ENCODE data around the gene SP110. TPM values are rescaled to one million over a fixed set of nuclear protein-coding genes. Genes with fewer than 3 reads are reported as not detected.

Gene SP110
- total RNA-seq, 1 donor from 2014 or later = 14.8 TPM

DNA sequence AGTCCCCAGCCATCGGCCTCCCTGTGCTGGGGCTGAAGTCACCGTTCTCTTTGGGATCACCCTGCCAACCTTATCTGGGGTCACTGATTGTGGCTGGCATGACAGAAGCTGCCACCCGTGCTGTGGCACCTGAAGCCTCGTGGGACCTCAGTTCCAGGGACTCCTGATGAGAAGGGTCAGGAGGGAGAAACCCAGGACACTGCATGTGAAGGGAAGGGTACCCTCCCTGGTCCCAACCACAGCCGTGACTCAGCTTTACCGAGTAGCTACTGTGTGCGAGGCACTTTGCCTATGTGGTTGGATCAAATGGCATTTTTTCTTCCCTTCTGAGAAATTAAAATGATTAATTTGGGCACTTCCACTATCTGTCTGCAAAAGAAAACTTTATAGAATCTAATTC is 64.4 kb downstream of the SP110 start:
- Histone ChIP-seq H3K36me3 (ENCODE audit: control insufficient read depth, insufficient read depth, low read length) (no peaks in the 10 kb centered on the region), H3K4me3 (ENCODE audit: low read depth, low read length) (no peak overlapping the region), H3K27me3 (ENCODE audit: control insufficient read depth, insufficient read depth, low read length) (no peaks in the 10 kb centered on the region)
- TF ChIP-seq, protein P1, sequence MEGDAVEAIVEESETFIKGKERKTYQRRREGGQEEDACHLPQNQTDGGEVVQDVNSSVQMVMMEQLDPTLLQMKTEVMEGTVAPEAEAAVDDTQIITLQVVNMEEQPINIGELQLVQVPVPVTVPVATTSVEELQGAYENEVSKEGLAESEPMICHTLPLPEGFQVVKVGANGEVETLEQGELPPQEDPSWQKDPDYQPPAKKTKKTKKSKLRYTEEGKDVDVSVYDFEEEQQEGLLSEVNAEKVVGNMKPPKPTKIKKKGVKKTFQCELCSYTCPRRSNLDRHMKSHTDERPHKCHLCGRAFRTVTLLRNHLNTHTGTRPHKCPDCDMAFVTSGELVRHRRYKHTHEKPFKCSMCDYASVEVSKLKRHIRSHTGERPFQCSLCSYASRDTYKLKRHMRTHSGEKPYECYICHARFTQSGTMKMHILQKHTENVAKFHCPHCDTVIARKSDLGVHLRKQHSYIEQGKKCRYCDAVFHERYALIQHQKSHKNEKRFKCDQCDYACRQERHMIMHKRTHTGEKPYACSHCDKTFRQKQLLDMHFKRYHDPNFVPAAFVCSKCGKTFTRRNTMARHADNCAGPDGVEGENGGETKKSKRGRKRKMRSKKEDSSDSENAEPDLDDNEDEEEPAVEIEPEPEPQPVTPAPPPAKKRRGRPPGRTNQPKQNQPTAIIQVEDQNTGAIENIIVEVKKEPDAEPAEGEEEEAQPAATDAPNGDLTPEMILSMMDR (IDR thresholded peaks at IDR 0.05; ENCODE audit: insufficient read depth, low read length, poor library complexity, severe bottlenecking) = no peak
- DNase-seq (ENCODE audit: low read depth) = no peak

DNA sequence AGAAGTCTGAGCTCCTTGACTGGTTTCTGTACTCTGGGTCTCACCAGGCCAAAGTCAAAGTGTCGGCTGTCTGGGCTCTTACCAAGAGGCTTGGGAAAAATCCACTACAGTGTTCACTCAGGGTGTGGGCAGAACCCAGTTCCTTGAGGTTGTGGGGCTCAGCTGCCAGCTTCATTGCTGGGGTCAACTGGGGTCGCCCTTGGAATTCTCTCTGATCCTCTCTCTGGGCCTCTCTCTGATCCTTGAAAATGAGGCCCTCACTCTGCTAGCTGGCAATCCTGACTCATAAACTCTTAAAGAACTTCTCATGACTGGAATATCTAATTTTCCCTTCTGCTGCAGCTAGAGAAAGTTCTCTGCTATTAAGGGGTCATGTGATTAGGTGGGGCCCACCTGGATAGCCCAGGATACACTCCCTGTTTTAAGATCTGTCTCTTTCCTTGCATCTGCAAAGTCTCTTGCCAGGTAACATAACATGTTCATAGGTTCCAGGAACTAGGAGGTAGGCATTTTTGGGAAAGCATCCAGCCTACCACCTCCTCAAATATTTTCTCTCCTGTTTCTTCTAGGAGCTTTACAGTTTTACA is 66.3 kb downstream of the SP110 start:
- Histone ChIP-seq H3K36me3 (ENCODE audit: control insufficient read depth, insufficient read depth, low read length) (no peaks in the 10 kb centered on the region), H3K27me3 (ENCODE audit: control insufficient read depth, insufficient read depth, low read length) (no peaks in the 10 kb centered on the region), H3K4me3 (ENCODE audit: low read depth, low read length) (no peak overlapping the region)
- TF ChIP-seq, protein P1 (IDR thresholded peaks at IDR 0.05; ENCODE audit: insufficient read depth, low read length, poor library complexity, severe bottlenecking) = no peak
- no peak for DNase-seq (ENCODE audit: low read depth)

DNA sequence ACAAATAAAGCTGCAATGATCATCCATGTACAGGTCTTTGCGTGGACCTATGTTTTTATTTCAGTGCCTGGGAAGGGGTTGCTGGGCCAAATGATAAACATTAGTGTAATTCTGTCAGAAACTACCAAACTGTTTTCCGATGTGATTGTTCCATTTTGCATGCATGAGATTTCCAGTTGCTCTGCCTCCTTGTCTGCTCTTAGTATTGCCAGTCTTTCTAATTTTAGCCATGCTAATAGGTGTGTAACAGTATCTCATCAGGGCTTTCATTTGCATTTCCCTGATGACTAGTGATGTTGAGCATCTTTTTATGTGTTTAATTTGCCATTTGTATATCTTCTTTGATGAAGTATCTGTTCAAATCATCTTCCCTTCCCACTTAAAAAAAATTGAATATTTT is 67.5 kb downstream of the SP110 start:
- Histone ChIP-seq H3K27me3 (ENCODE audit: control insufficient read depth, insufficient read depth, low read length) (no peaks in the 10 kb centered on the region), H3K36me3 (ENCODE audit: control insufficient read depth, insufficient read depth, low read length) (no peaks in the 10 kb centered on the region), H3K4me3 (ENCODE audit: low read depth, low read length) (no peak overlapping the region)
- DNase-seq (ENCODE audit: low read depth) = no peak
- TF ChIP-seq, protein P1 (IDR thresholded peaks at IDR 0.05; ENCODE audit: insufficient read depth, low read length, poor library complexity, severe bottlenecking) = no peak

DNA sequence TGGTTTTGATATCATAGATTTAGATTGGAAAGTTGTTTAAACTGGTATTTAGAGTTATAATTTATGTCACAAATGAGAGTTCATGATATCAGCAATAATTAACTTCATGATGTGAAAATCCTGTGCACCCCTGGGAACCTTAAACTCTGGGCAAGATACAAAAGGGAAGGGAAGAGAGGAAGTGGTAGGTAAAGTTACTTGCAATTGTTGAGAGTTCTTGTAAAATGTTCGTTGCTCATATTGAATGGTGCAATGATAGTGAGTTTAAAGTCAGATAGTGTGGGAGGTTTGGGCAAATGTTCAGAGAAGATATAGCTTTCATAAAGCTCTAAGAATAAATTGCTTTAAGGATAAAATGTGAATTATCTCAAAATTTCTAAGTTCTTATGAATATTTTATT is 75.4 kb downstream of the SP110 start:
- H3K36me3 ChIP-seq (ENCODE audit: control insufficient read depth, insufficient read depth, low read length) = no peaks in the 10 kb centered on the region
- TF ChIP-seq, protein P1 (IDR thresholded peaks at IDR 0.05; ENCODE audit: insufficient read depth, low read length, poor library complexity, severe bottlenecking) = no peak
- no peak for DNase-seq (ENCODE audit: low read depth)

DNA sequence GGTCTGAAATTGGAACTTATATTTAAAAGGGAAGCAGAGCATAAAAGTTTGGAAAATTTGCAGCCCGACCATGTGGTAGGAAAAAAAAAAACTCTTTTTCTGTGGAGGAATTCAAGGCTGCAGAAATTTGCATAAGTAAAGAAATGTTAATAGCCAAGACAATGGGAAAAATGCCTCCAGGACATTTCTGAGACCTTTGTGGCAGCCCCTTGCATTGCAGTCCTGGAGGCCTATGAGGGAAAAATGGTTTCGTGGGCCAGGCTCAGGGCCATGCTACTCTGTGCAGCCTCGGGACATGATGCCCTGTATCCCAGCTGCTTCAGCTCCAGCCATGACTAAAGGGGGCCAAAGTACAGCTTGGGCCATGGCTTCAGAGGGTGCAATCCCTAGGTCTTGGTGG is 79.1 kb downstream of the SP110 start:
- H3K4me3 ChIP-seq (ENCODE audit: low read depth, low read length) = no peak overlapping the region
- H3K36me3 ChIP-seq (ENCODE audit: control insufficient read depth, insufficient read depth, low read length) = no peaks in the 10 kb centered on the region
- H3K27me3 ChIP-seq (ENCODE audit: control insufficient read depth, insufficient read depth, low read length) = no peaks in the 10 kb centered on the region
- DNase-seq (ENCODE audit: low read depth) = no peak
- TF ChIP-seq, protein P1 (IDR thresholded peaks at IDR 0.05; ENCODE audit: insufficient read depth, low read length, poor library complexity, severe bottlenecking) = no peak

More for the DNA sequence above, 75.4 kb downstream of the SP110 start:
- no peaks in the 10 kb centered on the region for H3K27me3 ChIP-seq (ENCODE audit: control insufficient read depth, insufficient read depth, low read length)
- H3K4me3 ChIP-seq (ENCODE audit: low read depth, low read length) = no peak overlapping the region

DNA sequence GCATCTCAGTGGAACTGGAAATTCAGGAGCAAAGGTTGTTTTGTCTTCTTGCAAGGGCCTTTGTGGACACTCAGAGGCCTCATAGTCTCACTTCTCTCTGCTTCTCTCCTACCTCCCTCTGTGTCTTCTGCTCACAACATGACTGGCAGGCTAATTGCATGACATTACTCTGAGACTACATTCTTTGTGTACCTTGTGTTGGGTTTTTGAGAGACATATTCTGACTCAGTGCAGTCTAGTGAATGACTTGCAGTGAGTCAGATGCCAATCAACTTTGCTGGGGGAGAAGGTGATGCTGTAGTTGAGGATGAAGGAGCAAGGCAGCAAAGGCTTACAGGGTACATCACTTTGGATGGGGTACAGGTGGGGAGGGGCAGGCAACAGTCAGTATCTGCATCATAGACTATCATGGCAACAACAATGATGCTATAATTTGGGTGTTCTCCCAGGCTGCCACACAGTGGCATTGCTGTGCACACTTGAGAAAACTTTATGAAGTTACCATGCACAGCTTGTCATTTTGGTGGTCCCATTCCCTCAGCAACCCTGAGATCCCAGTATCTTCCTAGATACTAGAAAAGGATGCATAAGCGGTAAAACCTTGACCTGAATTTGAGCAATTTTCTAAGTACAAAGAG is 81.8 kb downstream of the SP110 start:
- H3K36me3 ChIP-seq (ENCODE audit: control insufficient read depth, insufficient read depth, low read length) = no peaks in the 10 kb centered on the region
- TF ChIP-seq, protein P1 (IDR thresholded peaks at IDR 0.05; ENCODE audit: insufficient read depth, low read length, poor library complexity, severe bottlenecking) = no peak
- peak; percentile 44 for DNase-seq (ENCODE audit: low read depth)
- H3K4me3 ChIP-seq (ENCODE audit: low read depth, low read length) = no peak overlapping the region
- H3K27me3 ChIP-seq (ENCODE audit: control insufficient read depth, insufficient read depth, low read length) = no peaks in the 10 kb centered on the region

Data from kidney epithelial cell (primary cell).